ENCODE data around the gene TMEM219.

TMEM219 gene

DNA sequence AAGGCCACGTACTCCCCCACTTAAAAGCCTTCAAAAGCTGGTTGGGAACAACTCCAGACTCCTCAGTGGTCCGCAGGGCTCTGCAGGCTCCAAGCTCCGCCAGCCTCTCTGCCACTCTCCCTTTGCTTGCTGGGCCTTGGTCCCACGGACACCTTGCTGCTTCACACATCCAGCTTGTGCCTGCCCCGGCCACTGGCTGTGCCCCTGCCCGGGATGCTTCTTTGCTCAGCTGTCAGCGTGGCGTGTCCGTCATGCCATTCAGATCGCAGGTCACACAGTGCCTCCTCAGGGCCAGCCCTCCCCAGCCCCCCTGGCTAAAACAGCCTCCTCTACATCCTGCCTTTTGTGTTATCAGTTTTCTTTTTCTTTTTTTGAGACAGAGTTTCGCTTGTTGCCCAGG, 49.8 kb upstream of the TMEM219 start:
- CTCF ChIA-PET, result interaction anchor here (0.6 kb wide), 1 partner anchor 12 kb away, joined by 3 read pairs; no protein-coding TSS in a partner anchor
- Histone ChIP-seq H3K36me3 (ENCODE audit: control insufficient read depth in 2 of 2, insufficient read depth in 1 of 2, low read length in 2 of 2) (peaks cover 0 to 17% of the 10 kb centered on the region in 2 experiments; a peak in 2 of 3 replicates), H3K4me3 (ENCODE audit: low read depth, low read length) (no peak overlapping the region), H3K9me3 (ENCODE audit: control insufficient read depth, insufficient read depth, low read depth, low read length) (no peaks in the 10 kb centered on the region), H3K4me1 (ENCODE audit: control insufficient read depth, insufficient read depth, low read length) (no peaks in the 10 kb centered on the region), H3K27ac (ENCODE audit: extremely low read depth, low read depth, low read length) (no peak overlapping the region)
- 0 out of 2 replicates have a peak, but pooled peaks have one; percentile 8 for TF ChIP-seq ZNF600 (tag by site-specific recombination; IDR thresholded peaks at IDR 0.05)
- TF ChIP-seq, protein P1, sequence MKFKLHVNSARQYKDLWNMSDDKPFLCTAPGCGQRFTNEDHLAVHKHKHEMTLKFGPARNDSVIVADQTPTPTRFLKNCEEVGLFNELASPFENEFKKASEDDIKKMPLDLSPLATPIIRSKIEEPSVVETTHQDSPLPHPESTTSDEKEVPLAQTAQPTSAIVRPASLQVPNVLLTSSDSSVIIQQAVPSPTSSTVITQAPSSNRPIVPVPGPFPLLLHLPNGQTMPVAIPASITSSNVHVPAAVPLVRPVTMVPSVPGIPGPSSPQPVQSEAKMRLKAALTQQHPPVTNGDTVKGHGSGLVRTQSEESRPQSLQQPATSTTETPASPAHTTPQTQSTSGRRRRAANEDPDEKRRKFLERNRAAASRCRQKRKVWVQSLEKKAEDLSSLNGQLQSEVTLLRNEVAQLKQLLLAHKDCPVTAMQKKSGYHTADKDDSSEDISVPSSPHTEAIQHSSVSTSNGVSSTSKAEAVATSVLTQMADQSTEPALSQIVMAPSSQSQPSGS (tag by site-specific recombination; IDR thresholded peaks at IDR 0.05; ENCODE audit: low read depth), result no peak
- POLR2A ChIA-PET, result interaction anchor here (0.5 to 2.1 kb wide), 6 partner anchors 9 to 1065 kb away, joined by 3 to 9 read pairs (median 3); partner anchors contain the start of genes KCTD13 and SEZ6L2

DNA sequence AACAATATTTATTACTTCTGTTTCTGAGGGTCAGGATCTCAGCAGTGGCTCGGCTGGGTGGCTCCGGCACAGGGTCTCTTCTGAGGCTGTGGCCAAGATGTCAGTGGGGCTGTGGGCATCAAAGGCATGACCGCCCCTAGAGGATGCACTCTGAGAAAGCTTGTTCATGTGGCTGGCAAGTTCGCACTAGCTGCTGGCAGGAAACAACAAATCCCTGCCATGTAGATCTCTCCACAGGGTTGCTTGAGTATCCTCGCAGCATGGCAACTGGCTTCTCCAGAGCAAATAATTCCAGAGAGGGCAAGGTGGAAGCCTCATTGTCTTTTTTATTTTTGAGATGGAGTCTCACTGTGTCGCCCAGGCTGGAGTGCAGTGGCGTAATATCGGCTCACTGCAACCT, 48.4 kb upstream of the TMEM219 start:
- ChIA-PET CTCF (no interaction called here), POLR2A (interaction anchor here (1.2 to 2.1 kb wide), 5 partner anchors 10 to 73 kb away, joined by 3 to 10 read pairs (median 5); partner anchors contain the start of genes KCTD13, SEZ6L2 and TMEM219)
- H3K9me3 ChIP-seq (ENCODE audit: control insufficient read depth, insufficient read depth, low read depth, low read length), result no peaks in the 10 kb centered on the region
- H3K4me3 ChIP-seq (ENCODE audit: low read depth, low read length), result no peak overlapping the region
- peaks cover 0 to 22% of the 10 kb centered on the region in 2 experiments; a peak in 2 of 3 replicates for H3K36me3 ChIP-seq (ENCODE audit: control insufficient read depth in 2 of 2, insufficient read depth in 1 of 2, low read length in 2 of 2)
- no peak overlapping the region for H3K27ac ChIP-seq (ENCODE audit: extremely low read depth, low read depth, low read length)
- no peaks in the 10 kb centered on the region for H3K4me1 ChIP-seq (ENCODE audit: control insufficient read depth, insufficient read depth, low read length)
- TF ChIP-seq KLF1 (tag by site-specific recombination; IDR thresholded peaks at IDR 0.05), result no peak
- TF ChIP-seq ZNF768 (tag by site-specific recombination; IDR thresholded peaks at IDR 0.05), result no peak
- TF ChIP-seq, protein P2, sequence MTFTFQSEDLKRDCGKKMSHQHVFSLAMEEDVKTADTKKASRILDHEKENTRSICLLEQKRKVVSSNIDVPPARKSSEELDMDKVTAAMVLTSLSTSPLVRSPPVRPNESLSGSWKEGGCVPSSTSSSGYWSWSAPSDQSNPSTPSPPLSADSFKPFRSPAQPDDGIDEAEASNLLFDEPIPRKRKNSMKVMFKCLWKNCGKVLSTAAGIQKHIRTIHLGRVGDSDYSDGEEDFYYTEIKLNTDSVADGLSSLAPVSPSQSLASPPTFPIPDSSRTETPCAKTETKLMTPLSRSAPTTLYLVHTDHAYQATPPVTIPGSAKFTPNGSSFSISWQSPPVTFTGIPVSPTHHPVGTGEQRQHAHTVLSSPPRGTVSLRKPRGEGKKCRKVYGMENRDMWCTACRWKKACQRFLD (tag by site-specific recombination; IDR thresholded peaks at IDR 0.05), result no peak
- TF ChIP-seq, protein P3, sequence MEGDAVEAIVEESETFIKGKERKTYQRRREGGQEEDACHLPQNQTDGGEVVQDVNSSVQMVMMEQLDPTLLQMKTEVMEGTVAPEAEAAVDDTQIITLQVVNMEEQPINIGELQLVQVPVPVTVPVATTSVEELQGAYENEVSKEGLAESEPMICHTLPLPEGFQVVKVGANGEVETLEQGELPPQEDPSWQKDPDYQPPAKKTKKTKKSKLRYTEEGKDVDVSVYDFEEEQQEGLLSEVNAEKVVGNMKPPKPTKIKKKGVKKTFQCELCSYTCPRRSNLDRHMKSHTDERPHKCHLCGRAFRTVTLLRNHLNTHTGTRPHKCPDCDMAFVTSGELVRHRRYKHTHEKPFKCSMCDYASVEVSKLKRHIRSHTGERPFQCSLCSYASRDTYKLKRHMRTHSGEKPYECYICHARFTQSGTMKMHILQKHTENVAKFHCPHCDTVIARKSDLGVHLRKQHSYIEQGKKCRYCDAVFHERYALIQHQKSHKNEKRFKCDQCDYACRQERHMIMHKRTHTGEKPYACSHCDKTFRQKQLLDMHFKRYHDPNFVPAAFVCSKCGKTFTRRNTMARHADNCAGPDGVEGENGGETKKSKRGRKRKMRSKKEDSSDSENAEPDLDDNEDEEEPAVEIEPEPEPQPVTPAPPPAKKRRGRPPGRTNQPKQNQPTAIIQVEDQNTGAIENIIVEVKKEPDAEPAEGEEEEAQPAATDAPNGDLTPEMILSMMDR (tag by site-specific recombination; IDR thresholded peaks at IDR 0.05), result no peak
- TF ChIP-seq ZNF248 (tag by site-specific recombination; IDR thresholded peaks at IDR 0.05), result no peak
- no peak for TF ChIP-seq HOXA7 (CRISPR knock-in tag; IDR thresholded peaks at IDR 0.05; ENCODE audit: borderline replicate concordance)
- TF ChIP-seq, protein P4, sequence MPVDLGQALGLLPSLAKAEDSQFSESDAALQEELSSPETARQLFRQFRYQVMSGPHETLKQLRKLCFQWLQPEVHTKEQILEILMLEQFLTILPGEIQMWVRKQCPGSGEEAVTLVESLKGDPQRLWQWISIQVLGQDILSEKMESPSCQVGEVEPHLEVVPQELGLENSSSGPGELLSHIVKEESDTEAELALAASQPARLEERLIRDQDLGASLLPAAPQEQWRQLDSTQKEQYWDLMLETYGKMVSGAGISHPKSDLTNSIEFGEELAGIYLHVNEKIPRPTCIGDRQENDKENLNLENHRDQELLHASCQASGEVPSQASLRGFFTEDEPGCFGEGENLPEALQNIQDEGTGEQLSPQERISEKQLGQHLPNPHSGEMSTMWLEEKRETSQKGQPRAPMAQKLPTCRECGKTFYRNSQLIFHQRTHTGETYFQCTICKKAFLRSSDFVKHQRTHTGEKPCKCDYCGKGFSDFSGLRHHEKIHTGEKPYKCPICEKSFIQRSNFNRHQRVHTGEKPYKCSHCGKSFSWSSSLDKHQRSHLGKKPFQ (tag by site-specific recombination; IDR thresholded peaks at IDR 0.05), result no peak
- no peak for TF ChIP-seq ZNF10 (tag by site-specific recombination; IDR thresholded peaks at IDR 0.05)
- no peak for TF ChIP-seq ZNF624 (tag by site-specific recombination; IDR thresholded peaks at IDR 0.05)
- TF ChIP-seq, protein P5, sequence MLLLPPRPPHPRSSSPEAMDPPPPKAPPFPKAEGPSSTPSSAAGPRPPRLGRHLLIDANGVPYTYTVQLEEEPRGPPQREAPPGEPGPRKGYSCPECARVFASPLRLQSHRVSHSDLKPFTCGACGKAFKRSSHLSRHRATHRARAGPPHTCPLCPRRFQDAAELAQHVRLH (tag by site-specific recombination; IDR thresholded peaks at IDR 0.05), result no peak
- no peak for TF ChIP-seq ZFHX2 (tag by site-specific recombination; conservative IDR thresholded peaks at IDR 0.05)
- no peak for TF ChIP-seq GFI1B (tag by site-specific recombination; IDR thresholded peaks at IDR 0.05)
- TF ChIP-seq, protein P6, sequence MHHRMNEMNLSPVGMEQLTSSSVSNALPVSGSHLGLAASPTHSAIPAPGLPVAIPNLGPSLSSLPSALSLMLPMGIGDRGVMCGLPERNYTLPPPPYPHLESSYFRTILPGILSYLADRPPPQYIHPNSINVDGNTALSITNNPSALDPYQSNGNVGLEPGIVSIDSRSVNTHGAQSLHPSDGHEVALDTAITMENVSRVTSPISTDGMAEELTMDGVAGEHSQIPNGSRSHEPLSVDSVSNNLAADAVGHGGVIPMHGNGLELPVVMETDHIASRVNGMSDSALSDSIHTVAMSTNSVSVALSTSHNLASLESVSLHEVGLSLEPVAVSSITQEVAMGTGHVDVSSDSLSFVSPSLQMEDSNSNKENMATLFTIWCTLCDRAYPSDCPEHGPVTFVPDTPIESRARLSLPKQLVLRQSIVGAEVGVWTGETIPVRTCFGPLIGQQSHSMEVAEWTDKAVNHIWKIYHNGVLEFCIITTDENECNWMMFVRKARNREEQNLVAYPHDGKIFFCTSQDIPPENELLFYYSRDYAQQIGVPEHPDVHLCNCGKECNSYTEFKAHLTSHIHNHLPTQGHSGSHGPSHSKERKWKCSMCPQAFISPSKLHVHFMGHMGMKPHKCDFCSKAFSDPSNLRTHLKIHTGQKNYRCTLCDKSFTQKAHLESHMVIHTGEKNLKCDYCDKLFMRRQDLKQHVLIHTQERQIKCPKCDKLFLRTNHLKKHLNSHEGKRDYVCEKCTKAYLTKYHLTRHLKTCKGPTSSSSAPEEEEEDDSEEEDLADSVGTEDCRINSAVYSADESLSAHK (tag by site-specific recombination; IDR thresholded peaks at IDR 0.05), result no peak
- no peak for TF ChIP-seq ZEB2 (tag by site-specific recombination; IDR thresholded peaks at IDR 0.05)
- TF ChIP-seq ZNF354C (tag by site-specific recombination; IDR thresholded peaks at IDR 0.05; ENCODE audit: borderline replicate concordance, low read depth), result no peak
- TF ChIP-seq, protein P7, sequence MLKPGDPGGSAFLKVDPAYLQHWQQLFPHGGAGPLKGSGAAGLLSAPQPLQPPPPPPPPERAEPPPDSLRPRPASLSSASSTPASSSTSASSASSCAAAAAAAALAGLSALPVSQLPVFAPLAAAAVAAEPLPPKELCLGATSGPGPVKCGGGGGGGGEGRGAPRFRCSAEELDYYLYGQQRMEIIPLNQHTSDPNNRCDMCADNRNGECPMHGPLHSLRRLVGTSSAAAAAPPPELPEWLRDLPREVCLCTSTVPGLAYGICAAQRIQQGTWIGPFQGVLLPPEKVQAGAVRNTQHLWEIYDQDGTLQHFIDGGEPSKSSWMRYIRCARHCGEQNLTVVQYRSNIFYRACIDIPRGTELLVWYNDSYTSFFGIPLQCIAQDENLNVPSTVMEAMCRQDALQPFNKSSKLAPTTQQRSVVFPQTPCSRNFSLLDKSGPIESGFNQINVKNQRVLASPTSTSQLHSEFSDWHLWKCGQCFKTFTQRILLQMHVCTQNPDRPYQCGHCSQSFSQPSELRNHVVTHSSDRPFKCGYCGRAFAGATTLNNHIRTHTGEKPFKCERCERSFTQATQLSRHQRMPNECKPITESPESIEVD (tag by site-specific recombination; IDR thresholded peaks at IDR 0.05), result no peak
- no peak for TF ChIP-seq ZNF610 (tag by site-specific recombination; IDR thresholded peaks at IDR 0.05; ENCODE audit: borderline replicate concordance)

All from HEK293 (cell line).